Mucosa of stomach (tissue), 1 donor: ENCODE results near the gene RNF152.
"Not testable (repeated sequence)": the region's sequence is repeated elsewhere in the genome, so short reads cannot be mapped to it uniquely, and the experiment has no call there.

Experiments used
- H3K27me3 ChIP-seq: one replicate; pipeline ENCODE4 v1.7.0; 2013; ENCODE audit warnings: mild to moderate bottlenecking, low read length; ENCODE audit not compliant: control insufficient read depth, insufficient read depth
- H3K36me3 ChIP-seq: one replicate; pipeline ENCODE4 v1.7.0; 2013; ENCODE audit warnings: low read length; ENCODE audit not compliant: control insufficient read depth, insufficient read depth
- H3K4me1 ChIP-seq: one replicate; pipeline ENCODE4 v1.7.0; 2013; ENCODE audit warnings: mild to moderate bottlenecking, low read length; ENCODE audit not compliant: control insufficient read depth, insufficient read depth
- H3K4me3 ChIP-seq: one replicate; pipeline ENCODE4 v1.7.0; 2013; ENCODE audit warnings: low read length
- H3K9ac ChIP-seq: one replicate; pipeline ENCODE4 v1.7.0; 2013; ENCODE audit warnings: mild to moderate bottlenecking, low read length, moderate library complexity
- H3K9me3 ChIP-seq: one replicate; pipeline ENCODE4 v1.7.0; 2013; ENCODE audit warnings: mild to moderate bottlenecking, low read length, moderate library complexity; ENCODE audit not compliant: control insufficient read depth
- donor health status: Pancreatic carcinoma.

The RNF152 gene

GRCh38 chr18:61787011-61787670 lies 105.7 kb downstream of the RNF152 start:
- not testable (repeated sequence) for H3K4me1 ChIP-seq, H3K27me3 ChIP-seq, H3K9ac ChIP-seq

GRCh38 chr18:61785588-61785987 lies 107.2 kb downstream of the RNF152 start:
- H3K27me3 ChIP-seq: no peaks in the 10 kb centered on the region
- H3K36me3 ChIP-seq: no peaks in the 10 kb centered on the region
- H3K4me1 ChIP-seq: peaks cover 9% of the 10 kb centered on the region
- H3K4me3 ChIP-seq: no peak overlapping the region
- H3K9me3 ChIP-seq: no peaks in the 10 kb centered on the region
- H3K9ac ChIP-seq: no peak overlapping the region

More at GRCh38 chr18:61787011-61787670, 105.7 kb downstream of the RNF152 start:
- not testable (repeated sequence) for H3K9me3 ChIP-seq, H3K36me3 ChIP-seq, H3K4me3 ChIP-seq

- H3K4me1 ChIP-seq: peaks cover 9% of the 10 kb centered on the region
- no peaks in the 10 kb centered on the region for H3K9me3 ChIP-seq
- H3K27me3 ChIP-seq: no peaks in the 10 kb centered on the region
- H3K9ac ChIP-seq: no peak overlapping the region
- H3K4me3 ChIP-seq: no peak overlapping the region
- H3K36me3 ChIP-seq: no peaks in the 10 kb centered on the region
Measured at GRCh38 chr18:61784834-61785233, 108.0 kb downstream of the RNF152 start.

GRCh38 chr18:61782545-61782944 lies 110.3 kb downstream of the RNF152 start:
- H3K9ac ChIP-seq: no peak overlapping the region

GRCh38 chr18:61776201-61776600 lies 116.6 kb downstream of the RNF152 start:
- not testable (repeated sequence) for H3K36me3 ChIP-seq, H3K4me1 ChIP-seq, H3K9ac ChIP-seq, H3K9me3 ChIP-seq, H3K27me3 ChIP-seq, H3K4me3 ChIP-seq

More at GRCh38 chr18:61782545-61782944, 110.3 kb downstream of the RNF152 start:
- no peak overlapping the region for H3K4me3 ChIP-seq
- peaks cover 9% of the 10 kb centered on the region for H3K4me1 ChIP-seq
- no peaks in the 10 kb centered on the region for H3K27me3 ChIP-seq
- no peaks in the 10 kb centered on the region for H3K36me3 ChIP-seq
- H3K9me3 ChIP-seq: no peaks in the 10 kb centered on the region

- Histone ChIP-seq H3K36me3 (no peaks in the 10 kb centered on the region), H3K27me3 (no peaks in the 10 kb centered on the region), H3K4me1 (no peaks in the 10 kb centered on the region), H3K9me3 (no peaks in the 10 kb centered on the region), H3K4me3 (no peak overlapping the region), H3K9ac (no peak overlapping the region)
Measured at GRCh38 chr18:61774846-61775245, 118.0 kb downstream of the RNF152 start.

GRCh38 chr18:61772293-61772848 lies 120.4 kb downstream of the RNF152 start:
- Histone ChIP-seq H3K27me3 (no peaks in the 10 kb centered on the region), H3K9me3 (no peaks in the 10 kb centered on the region), H3K4me1 (no peaks in the 10 kb centered on the region), H3K4me3 (no peak overlapping the region), H3K9ac (no peak overlapping the region), H3K36me3 (no peaks in the 10 kb centered on the region)

GRCh38 chr18:61771861-61772260 lies 120.9 kb downstream of the RNF152 start:
- no peaks in the 10 kb centered on the region for H3K9me3 ChIP-seq
- no peak overlapping the region for H3K4me3 ChIP-seq
- H3K27me3 ChIP-seq: no peaks in the 10 kb centered on the region
- H3K4me1 ChIP-seq: no peaks in the 10 kb centered on the region
- no peaks in the 10 kb centered on the region for H3K36me3 ChIP-seq
- no peak overlapping the region for H3K9ac ChIP-seq

GRCh38 chr18:61770279-61770678 lies 122.5 kb downstream of the RNF152 start:
- no peak overlapping the region for H3K9ac ChIP-seq
- H3K36me3 ChIP-seq: no peaks in the 10 kb centered on the region
- H3K4me1 ChIP-seq: no peaks in the 10 kb centered on the region
- H3K4me3 ChIP-seq: no peak overlapping the region
- no peaks in the 10 kb centered on the region for H3K9me3 ChIP-seq
- H3K27me3 ChIP-seq: no peaks in the 10 kb centered on the region

GRCh38 chr18:61766266-61766884 lies 126.4 kb downstream of the RNF152 start:
- Histone ChIP-seq H3K4me1 (no peaks in the 10 kb centered on the region), H3K9ac (no peak overlapping the region), H3K9me3 (no peaks in the 10 kb centered on the region), H3K4me3 (no peak overlapping the region), H3K36me3 (no peaks in the 10 kb centered on the region), H3K27me3 (no peaks in the 10 kb centered on the region)

GRCh38 chr18:61765097-61765496 lies 127.7 kb downstream of the RNF152 start:
- Histone ChIP-seq H3K4me1 (no peaks in the 10 kb centered on the region), H3K4me3 (no peak overlapping the region), H3K36me3 (no peaks in the 10 kb centered on the region), H3K9ac (no peak overlapping the region), H3K27me3 (no peaks in the 10 kb centered on the region), H3K9me3 (no peaks in the 10 kb centered on the region)

- no peaks in the 10 kb centered on the region for H3K9me3 ChIP-seq
- H3K9ac ChIP-seq: no peak overlapping the region
- no peak overlapping the region for H3K4me3 ChIP-seq
- H3K4me1 ChIP-seq: no peaks in the 10 kb centered on the region
- no peaks in the 10 kb centered on the region for H3K27me3 ChIP-seq
- H3K36me3 ChIP-seq: no peaks in the 10 kb centered on the region
Measured at GRCh38 chr18:61764381-61764780, 128.4 kb downstream of the RNF152 start.
